Measurements from ENCODE around the gene F12. TPM values are rescaled to one million over a fixed set of nuclear protein-coding genes. Genes with fewer than 3 reads are reported as not detected.

The F12 gene
- total and polyA plus RNA-seq, 2 of the 8 experiments (the other 6 are each of a cell fraction or from before 2014, with no cell fraction given): 6.5 to 7.8 TPM

DNA sequence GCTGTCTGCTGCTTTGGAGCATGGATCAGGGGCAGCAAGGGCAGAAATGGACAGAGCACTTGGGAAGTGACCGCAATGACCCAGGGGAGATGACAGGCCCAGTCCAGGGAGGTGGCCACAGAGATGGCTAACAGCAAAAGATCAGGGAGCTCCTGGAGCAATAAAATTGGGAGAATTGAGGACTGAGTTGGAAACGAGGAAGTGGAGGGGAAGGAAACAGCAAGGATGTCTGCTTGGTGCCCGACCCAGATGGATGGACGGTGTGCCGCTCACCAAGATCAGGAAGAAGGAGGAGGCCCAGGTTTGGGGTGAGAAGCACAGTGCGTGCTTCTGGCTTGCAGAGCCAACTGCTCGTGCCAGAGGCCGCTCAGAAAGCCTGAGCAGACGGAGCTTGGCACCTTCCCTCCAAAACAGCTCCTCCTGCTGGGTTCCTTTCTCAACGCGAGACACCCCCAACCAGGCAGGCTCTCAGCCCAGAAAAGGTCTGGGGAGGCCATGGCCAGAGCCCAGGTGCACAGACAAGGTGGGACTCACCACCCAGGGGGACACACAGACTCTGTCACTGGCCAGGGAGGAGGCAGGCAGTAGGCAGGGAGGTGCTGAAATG, 26.8 kb downstream of the F12 start (continued):
- no peak for TF ChIP-seq SAP30 (IDR thresholded peaks at IDR 0.05; ENCODE audit: insufficient read depth, insufficient replicate concordance, low read length)
- TF ChIP-seq CBX5 (IDR thresholded peaks at IDR 0.05; ENCODE audit: low read depth, low read length): no peak
- no peak for TF ChIP-seq EZH2 (IDR thresholded peaks at IDR 0.05; ENCODE audit: low read depth, low read length, severe bottlenecking)
- no peak for TF ChIP-seq GTF2F1 (IDR thresholded peaks at IDR 0.05; ENCODE audit: borderline replicate concordance, low read depth, low read length)
- TF ChIP-seq, protein P1, sequence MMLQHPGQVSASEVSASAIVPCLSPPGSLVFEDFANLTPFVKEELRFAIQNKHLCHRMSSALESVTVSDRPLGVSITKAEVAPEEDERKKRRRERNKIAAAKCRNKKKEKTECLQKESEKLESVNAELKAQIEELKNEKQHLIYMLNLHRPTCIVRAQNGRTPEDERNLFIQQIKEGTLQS (IDR thresholded peaks at IDR 0.05; ENCODE audit: insufficient read depth, low read depth, low read length): no peak
- TF ChIP-seq, protein P2, sequence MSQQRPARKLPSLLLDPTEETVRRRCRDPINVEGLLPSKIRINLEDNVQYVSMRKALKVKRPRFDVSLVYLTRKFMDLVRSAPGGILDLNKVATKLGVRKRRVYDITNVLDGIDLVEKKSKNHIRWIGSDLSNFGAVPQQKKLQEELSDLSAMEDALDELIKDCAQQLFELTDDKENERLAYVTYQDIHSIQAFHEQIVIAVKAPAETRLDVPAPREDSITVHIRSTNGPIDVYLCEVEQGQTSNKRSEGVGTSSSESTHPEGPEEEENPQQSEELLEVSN (IDR thresholded peaks at IDR 0.05): peak; percentile 92
- TF ChIP-seq SP4 (IDR thresholded peaks at IDR 0.05; ENCODE audit: low read length): no peak
- no peak for TF ChIP-seq POLR2AphosphoS5 (IDR thresholded peaks at IDR 0.05; ENCODE audit: low read depth, low read length)
- TF ChIP-seq, protein P3, sequence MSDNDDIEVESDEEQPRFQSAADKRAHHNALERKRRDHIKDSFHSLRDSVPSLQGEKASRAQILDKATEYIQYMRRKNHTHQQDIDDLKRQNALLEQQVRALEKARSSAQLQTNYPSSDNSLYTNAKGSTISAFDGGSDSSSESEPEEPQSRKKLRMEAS (IDR thresholded peaks at IDR 0.05): peak; percentile 83
- no peak for TF ChIP-seq RXRA (IDR thresholded peaks at IDR 0.05; ENCODE audit: insufficient read depth, low read depth, low read length)
- TF ChIP-seq, protein P4, sequence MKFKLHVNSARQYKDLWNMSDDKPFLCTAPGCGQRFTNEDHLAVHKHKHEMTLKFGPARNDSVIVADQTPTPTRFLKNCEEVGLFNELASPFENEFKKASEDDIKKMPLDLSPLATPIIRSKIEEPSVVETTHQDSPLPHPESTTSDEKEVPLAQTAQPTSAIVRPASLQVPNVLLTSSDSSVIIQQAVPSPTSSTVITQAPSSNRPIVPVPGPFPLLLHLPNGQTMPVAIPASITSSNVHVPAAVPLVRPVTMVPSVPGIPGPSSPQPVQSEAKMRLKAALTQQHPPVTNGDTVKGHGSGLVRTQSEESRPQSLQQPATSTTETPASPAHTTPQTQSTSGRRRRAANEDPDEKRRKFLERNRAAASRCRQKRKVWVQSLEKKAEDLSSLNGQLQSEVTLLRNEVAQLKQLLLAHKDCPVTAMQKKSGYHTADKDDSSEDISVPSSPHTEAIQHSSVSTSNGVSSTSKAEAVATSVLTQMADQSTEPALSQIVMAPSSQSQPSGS (IDR thresholded peaks at IDR 0.05; ENCODE audit: low read length): no peak
- TF ChIP-seq CTBP2 (IDR thresholded peaks at IDR 0.05; ENCODE audit: borderline replicate concordance, insufficient read depth, insufficient read length, low read length): no peak
- no peak for TF ChIP-seq SRF (IDR thresholded peaks at IDR 0.05; ENCODE audit: low read depth, low read length)
- no peak for TF ChIP-seq TAF1 (IDR thresholded peaks at IDR 0.05; ENCODE audit: low read depth, low read length)
- TF ChIP-seq SP2 (IDR thresholded peaks at IDR 0.05; ENCODE audit: low read length): no peak
- TF ChIP-seq GABPA (IDR thresholded peaks at IDR 0.05; ENCODE audit: borderline replicate concordance, insufficient read depth, low read length): no peak
- TF ChIP-seq KDM4A (IDR thresholded peaks at IDR 0.05; ENCODE audit: low read depth, low read length, severe bottlenecking): no peak
- TF ChIP-seq NANOG (IDR thresholded peaks at IDR 0.05; ENCODE audit: insufficient read depth, low read depth, low read length, poor library complexity, severe bottlenecking): no peak
- no peak for TF ChIP-seq TAF7 (optimal IDR thresholded peaks at IDR 0.05; ENCODE audit: borderline replicate concordance, low read depth, low read length)
- TF ChIP-seq BCL11A (IDR thresholded peaks at IDR 0.05; ENCODE audit: low read depth in 2 of 2, low read length in 2 of 2): no peak
- no peak for TF ChIP-seq BACH1 (IDR thresholded peaks at IDR 0.05; ENCODE audit: low read length)
- no peak for TF ChIP-seq JUND (IDR thresholded peaks at IDR 0.05; ENCODE audit: low read length)
